ENCODE data around the gene KRT1. TPM values are rescaled to one million over a fixed set of nuclear protein-coding genes. Genes with fewer than 3 reads are reported as not detected.

Gene KRT1
- total RNA-seq, 2 donors from 2014 or later, result 0.83 to 3.1 TPM

DNA sequence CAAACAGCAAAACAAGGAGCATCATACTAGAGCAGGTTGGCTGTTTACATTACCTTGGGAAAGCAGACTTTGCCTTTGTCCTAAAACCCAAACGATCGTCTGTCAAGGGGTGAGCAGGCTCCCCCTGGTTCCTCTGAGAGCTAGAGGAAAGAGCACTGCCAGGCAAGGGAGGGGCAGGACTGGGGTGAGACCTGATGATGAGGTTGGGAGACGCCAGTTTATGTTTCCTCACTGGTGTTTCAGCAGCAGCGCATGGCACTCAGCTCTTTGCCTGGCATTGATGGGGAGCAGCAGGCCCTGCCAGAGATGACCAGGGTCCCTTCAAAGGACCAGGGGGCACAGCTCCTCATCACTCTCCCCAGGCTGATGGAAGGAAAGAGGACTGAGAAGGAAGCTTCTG, 20.3 kb downstream of the KRT1 start:
- Mint-ChIP-seq H3K4me1 (peaks cover 10% of the 10 kb centered on the region), H3K36me3 (ENCODE audit: low read depth) (no peaks in the 10 kb centered on the region), H3K4me3 (no peak overlapping the region), H3K27me3 (peaks cover 63% of the 10 kb centered on the region), H3K27ac (no peak overlapping the region)
- no peak for DNase-seq
- no peak for ATAC-seq
- no peaks in the 10 kb centered on the region for H3K9me3 ChIP-seq (ENCODE audit: control insufficient read depth, low read length, poor library complexity, severe bottlenecking)

DNA sequence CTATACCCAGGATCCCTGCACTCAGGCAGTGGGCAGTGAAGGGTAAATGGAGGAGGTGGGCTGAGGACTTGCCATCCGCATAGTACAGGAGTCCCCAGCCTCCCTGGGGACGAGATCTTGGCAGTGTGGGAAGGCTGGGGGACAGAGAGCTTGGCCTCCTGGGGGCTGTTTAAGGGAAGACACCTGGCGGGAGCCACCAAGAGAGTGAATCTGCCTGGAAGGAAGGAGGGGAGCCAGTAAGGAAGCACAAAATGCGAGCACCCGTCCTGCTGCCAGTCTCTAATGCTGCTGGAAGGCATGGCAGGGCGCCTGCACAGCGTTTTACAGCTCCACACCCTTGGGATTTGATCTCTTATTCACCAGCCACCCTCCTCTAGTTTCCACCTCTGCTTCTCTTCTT, 20.8 kb downstream of the KRT1 start:
- H3K4me3 Mint-ChIP-seq, result no peak overlapping the region
- no peaks in the 10 kb centered on the region for H3K9me3 ChIP-seq (ENCODE audit: control insufficient read depth, low read length, poor library complexity, severe bottlenecking)
- peaks cover 10% of the 10 kb centered on the region for H3K4me1 Mint-ChIP-seq
- no peak overlapping the region for H3K27ac Mint-ChIP-seq
- no peaks in the 10 kb centered on the region for H3K36me3 Mint-ChIP-seq (ENCODE audit: low read depth)
- peaks cover 63% of the 10 kb centered on the region for H3K27me3 Mint-ChIP-seq
- ATAC-seq (no peak), DNase-seq (no peak)

DNA sequence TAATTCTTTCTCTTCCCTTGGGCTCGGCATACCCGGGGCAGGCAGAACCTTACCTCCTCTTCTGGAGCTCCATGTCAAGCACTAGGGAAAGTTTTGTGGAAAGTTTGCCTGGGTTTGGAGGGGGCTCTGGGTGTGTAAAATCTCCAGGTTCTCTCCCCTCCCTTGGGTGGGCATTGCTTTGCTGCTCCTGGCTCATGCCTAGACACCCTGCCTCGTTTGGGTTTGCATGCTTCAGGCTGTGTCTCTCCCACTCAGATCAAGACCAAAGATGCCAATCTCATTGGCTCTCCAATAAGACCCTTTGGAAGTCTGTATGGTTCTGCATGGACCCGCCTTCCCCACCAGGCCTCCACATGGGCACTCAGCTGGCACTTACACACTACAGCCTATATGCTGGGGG, 22.0 kb downstream of the KRT1 start:
- Mint-ChIP-seq H3K4me1 (peaks cover 7% of the 10 kb centered on the region), H3K27me3 (peaks cover 61% of the 10 kb centered on the region), H3K27ac (no peak overlapping the region), H3K4me3 (no peak overlapping the region), H3K36me3 (ENCODE audit: low read depth) (no peaks in the 10 kb centered on the region)
- DNase-seq (no peak), ATAC-seq (no peak)
- H3K9me3 ChIP-seq (ENCODE audit: control insufficient read depth, low read length, poor library complexity, severe bottlenecking), result no peaks in the 10 kb centered on the region

DNA sequence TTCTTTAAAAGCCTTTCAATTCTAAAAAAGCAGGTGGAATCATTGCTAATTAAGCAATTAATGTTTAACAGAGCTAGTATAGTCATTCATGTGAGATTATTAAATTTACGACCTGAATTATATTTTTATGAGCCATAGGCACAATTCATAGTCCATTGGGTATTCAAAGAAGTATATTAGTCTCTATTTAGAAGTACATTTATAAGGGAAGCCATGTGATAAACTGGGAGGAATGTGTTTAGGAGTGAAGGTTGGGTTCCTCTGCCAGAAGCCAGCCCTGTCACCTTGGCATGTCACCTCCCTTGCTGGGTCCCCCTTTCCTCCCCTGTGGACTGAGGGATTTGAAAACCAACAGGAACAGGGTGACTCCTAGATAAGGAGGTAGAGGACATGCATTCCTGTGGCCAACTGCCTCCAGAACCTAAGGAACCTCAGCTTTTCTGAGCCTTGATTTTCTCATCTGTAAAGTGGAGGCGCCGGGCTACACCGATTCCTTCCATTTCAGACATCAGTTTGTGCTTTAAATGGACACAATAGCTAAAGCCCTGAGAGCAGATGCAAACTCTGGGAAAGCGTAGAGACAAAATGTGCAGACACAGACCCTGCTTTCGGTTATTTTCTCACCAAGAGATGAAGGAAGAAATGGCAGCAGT, 22.8 kb downstream of the KRT1 start:
- H3K27ac Mint-ChIP-seq, result no peak overlapping the region
- H3K27me3 Mint-ChIP-seq, result peaks cover 61% of the 10 kb centered on the region
- ATAC-seq (no peak), DNase-seq (no peak)
- H3K4me1 Mint-ChIP-seq, result peaks cover 5% of the 10 kb centered on the region
- H3K9me3 ChIP-seq (ENCODE audit: control insufficient read depth, low read length, poor library complexity, severe bottlenecking), result no peaks in the 10 kb centered on the region
- no peak overlapping the region for H3K4me3 Mint-ChIP-seq
- no peaks in the 10 kb centered on the region for H3K36me3 Mint-ChIP-seq (ENCODE audit: low read depth)

DNA sequence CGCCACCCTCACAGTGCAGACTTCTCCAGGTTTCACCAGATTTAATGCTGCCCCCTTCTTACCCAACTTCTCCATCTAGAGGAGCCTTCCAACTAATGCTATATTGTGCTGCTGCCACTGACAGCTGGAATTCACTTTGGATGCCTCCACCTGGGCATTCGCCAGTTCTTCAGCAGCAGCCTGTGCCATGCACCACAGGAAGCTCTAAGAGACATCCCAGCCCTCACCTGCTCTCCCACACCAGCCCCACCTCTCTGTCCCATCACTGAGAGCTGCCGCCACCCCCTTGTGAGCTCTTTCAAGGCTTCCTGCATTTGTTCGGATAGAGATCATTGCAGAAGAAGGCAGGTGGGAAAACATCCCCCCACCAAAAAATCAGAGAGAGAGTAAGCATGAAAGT, 23.6 kb downstream of the KRT1 start:
- peaks cover 3% of the 10 kb centered on the region for H3K4me1 Mint-ChIP-seq
- no peak overlapping the region for H3K4me3 Mint-ChIP-seq
- DNase-seq, result no peak
- no peaks in the 10 kb centered on the region for H3K36me3 Mint-ChIP-seq (ENCODE audit: low read depth)
- H3K9me3 ChIP-seq (ENCODE audit: control insufficient read depth, low read length, poor library complexity, severe bottlenecking), result no peaks in the 10 kb centered on the region
- H3K27ac Mint-ChIP-seq, result peak overlapping the region; percentile 24
- peaks cover 56% of the 10 kb centered on the region for H3K27me3 Mint-ChIP-seq
- no peak for ATAC-seq

DNA sequence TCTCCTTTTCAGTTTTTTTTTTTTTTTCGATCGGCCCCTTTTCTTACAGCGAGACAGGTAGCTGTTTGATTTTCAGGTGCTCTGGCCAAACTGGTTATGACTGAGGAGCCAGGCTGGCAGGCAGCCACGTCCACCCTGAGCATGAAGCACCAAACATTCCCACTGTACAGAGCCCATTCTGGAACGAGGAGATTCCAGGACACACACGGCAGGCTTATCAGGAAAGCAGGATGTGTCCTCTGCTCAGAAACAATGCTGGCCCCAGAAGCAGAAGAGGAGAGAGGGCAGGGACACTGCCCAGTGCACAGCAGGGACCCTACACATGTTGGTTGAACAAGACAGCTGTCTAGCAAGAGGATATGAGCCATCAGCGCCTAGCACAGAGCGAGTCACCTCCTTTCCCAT, 24.5 kb downstream of the KRT1 start:
- no peak overlapping the region for H3K27ac Mint-ChIP-seq
- H3K27me3 Mint-ChIP-seq, result peaks cover 56% of the 10 kb centered on the region

DNA sequence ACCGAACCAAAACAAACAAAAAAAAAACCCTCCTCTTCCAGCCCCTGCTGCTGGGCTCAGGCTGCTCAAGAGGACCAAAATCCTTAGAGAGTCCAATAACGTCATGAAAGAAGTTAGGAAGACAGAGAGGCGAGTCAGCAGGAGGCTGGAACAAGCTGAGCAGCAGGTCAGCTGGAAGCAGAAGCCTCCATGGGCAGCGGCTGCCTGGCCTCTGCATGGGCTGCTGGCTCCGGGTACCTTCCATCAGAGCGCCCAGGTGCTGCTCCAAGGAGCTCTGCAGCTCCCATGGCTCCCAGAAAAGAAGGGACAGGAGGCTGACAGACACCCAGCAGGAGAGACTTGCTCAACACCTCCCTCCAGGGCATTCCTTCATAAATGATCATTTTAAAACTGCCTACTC, 25.0 kb downstream of the KRT1 start:
- H3K4me3 Mint-ChIP-seq, result no peak overlapping the region
- peaks cover 61% of the 10 kb centered on the region for H3K27me3 Mint-ChIP-seq
- no peak overlapping the region for H3K27ac Mint-ChIP-seq
- no peaks in the 10 kb centered on the region for H3K9me3 ChIP-seq (ENCODE audit: control insufficient read depth, low read length, poor library complexity, severe bottlenecking)
- H3K4me1 Mint-ChIP-seq, result peaks cover 3% of the 10 kb centered on the region
- DNase-seq, result no peak
- no peak for ATAC-seq
- no peaks in the 10 kb centered on the region for H3K36me3 Mint-ChIP-seq (ENCODE audit: low read depth)

More for the DNA sequence above, 24.5 kb downstream of the KRT1 start:
- ATAC-seq, result no peak
- Mint-ChIP-seq H3K4me1 (peaks cover 3% of the 10 kb centered on the region), H3K4me3 (no peak overlapping the region), H3K36me3 (ENCODE audit: low read depth) (no peaks in the 10 kb centered on the region)
- H3K9me3 ChIP-seq (ENCODE audit: control insufficient read depth, low read length, poor library complexity, severe bottlenecking), result no peaks in the 10 kb centered on the region
- DNase-seq, result no peak

DNA sequence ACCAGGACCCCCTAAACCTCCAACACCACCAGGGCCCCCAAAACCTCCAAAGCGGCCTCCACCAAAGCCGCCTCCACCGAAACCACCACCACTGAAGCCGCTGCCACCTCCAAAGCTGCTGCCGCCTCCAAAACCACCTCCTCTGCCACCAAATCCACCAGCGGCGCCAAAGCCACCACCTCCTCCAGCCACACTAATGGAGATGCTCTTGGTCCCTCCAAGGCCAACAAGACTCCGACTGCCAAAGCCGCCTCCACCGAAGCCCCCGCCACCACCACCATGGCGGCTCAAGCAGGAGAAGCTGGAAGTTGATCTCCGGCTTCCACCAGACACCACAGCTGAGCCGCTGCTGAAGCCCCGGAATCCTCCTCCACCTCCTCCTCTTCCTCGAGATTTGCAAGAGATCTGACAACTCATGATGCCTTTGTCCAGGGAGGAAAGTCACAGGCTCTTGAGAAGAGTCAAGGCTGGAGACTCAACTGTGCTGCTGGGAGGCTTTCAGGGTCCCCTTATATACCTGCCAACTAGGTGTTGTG, 28.4 kb downstream of the KRT1 start, which contains the start of gene KRT2:
Gene KRT2 (minus strand): TSS at position 486 of the 536 bp plus-strand sequence. CDS start 69 bp downstream, at position 417.
- H3K27ac Mint-ChIP-seq, result no peak within 1 kb of the TSS
- H3K27me3 Mint-ChIP-seq, result peaks cover 36% of the 10 kb centered on the region
- H3K4me1 Mint-ChIP-seq, result peaks cover 19% of the 10 kb centered on the region
- no peak within 1 kb of the TSS for H3K4me3 Mint-ChIP-seq
- H3K36me3 Mint-ChIP-seq (ENCODE audit: low read depth), result peaks cover 3% of the 10 kb centered on the region
- DNase-seq (no peak), ATAC-seq (no peak)
- H3K9me3 ChIP-seq (ENCODE audit: control insufficient read depth, low read length, poor library complexity, severe bottlenecking), result no peaks in the 10 kb centered on the region

DNA sequence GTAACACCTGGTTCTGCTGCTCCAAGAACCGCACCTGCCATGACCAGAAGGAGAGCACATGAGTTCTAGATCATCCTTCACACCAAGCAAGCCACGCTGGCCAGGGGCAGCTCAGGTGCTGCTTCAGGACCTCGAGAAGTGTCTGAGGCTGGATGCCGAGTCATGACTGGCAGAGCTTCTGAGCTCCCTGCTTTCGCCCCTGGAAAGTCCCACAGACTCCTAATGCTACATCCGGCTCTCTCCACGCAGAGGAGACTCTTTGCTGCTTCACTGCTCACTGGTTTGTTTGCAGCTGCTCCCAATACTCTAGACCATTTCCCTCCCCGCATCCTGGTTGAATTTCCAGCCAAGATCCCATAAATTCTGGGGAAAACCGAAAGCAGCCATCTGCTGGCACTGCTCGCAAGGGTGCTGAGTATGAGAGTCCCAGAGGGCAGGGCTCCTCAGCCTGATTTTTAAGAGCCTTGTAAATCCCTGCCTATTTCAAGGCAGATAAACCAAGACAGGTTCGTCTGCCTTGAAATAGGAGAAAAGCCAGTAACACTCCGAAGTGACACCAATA, 29.6 kb downstream of the KRT1 start:
- Mint-ChIP-seq H3K27ac (no peak overlapping the region), H3K36me3 (ENCODE audit: low read depth) (peaks cover 3% of the 10 kb centered on the region), H3K27me3 (peaks cover 29% of the 10 kb centered on the region), H3K4me1 (peaks cover 30% of the 10 kb centered on the region), H3K4me3 (no peak overlapping the region)
- DNase-seq (no peak), ATAC-seq (no peak)
- no peaks in the 10 kb centered on the region for H3K9me3 ChIP-seq (ENCODE audit: control insufficient read depth, low read length, poor library complexity, severe bottlenecking)

DNA sequence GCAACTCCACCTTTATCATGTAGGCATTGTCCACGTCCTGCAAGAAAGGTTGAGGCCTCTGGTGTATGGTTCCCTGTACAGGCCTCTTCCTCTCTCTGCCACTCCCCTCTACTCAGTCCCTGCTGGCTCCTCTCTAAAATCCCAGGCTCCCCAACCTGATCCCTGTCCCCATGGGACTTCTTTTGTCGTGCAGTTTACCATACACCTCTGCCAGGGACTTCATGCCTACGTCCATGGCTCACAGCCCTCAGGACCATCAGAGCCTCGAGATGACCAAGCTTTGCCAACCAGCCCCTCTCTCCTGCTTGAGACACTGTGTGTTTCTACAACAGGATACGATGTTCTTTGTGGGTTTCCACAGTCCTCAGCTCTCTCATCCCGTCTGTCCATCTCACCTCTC, 31.1 kb downstream of the KRT1 start:
- H3K4me1 Mint-ChIP-seq, result peaks cover 35% of the 10 kb centered on the region
- H3K9me3 ChIP-seq (ENCODE audit: control insufficient read depth, low read length, poor library complexity, severe bottlenecking), result no peaks in the 10 kb centered on the region
- no peak overlapping the region for H3K4me3 Mint-ChIP-seq
- ATAC-seq (no peak), DNase-seq (no peak)
- H3K27me3 Mint-ChIP-seq, result peaks cover 19% of the 10 kb centered on the region
- peaks cover 3% of the 10 kb centered on the region for H3K36me3 Mint-ChIP-seq (ENCODE audit: low read depth)
- H3K27ac Mint-ChIP-seq, result no peak overlapping the region

DNA sequence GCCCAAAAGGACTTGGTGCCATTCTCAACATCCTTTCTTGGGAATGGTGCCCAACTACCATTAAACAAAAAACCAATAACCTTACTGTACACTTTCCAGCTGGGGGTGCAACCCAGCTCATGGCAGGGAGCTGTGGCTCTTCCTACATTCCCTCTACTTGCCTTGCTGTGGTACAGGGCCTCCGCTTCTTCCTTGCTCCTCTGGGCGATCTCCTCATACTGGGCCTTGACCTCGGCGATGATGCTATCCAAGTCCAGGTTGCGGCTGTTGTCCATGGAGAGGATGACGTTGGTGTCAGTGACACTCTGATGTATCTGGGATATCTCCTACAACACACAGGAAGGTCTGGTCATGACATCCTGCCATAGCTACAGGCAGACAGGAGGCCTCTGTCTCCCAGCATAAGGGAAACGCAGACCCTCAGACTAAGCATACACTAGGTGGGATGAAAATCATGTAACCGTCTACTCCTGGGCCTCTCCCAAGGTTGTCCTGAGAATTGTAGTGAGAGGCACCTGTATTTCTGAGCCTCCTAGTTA, 32.1 kb downstream of the KRT1 start:
- H3K9me3 ChIP-seq (ENCODE audit: control insufficient read depth, low read length, poor library complexity, severe bottlenecking), result no peaks in the 10 kb centered on the region
- Mint-ChIP-seq H3K4me3 (no peak overlapping the region), H3K4me1 (peaks cover 35% of the 10 kb centered on the region), H3K27me3 (peaks cover 13% of the 10 kb centered on the region), H3K36me3 (ENCODE audit: low read depth) (peaks cover 3% of the 10 kb centered on the region), H3K27ac (no peak overlapping the region)
- no peak for ATAC-seq
- no peak for DNase-seq

DNA sequence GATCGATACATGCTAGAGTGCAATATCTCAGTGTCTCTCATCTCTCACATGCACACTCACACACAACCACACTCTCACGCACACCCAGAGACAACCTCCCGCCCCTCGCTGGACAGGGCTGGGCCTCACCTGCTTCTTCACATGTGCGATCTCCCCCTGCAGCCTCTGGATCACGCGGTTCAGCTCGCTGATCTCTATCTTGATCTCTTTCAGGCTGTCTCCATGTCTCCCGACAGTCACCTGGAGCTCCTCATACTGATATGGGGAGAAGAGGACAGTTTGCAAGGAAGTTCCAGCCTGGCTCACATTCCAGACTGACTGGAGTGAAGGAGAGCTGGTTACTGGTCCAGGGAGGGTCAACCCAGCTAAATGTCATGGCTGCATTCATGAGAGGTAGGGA, 32.6 kb downstream of the KRT1 start:
- H3K36me3 Mint-ChIP-seq (ENCODE audit: low read depth), result peaks cover 3% of the 10 kb centered on the region
- ATAC-seq, result no peak
- no peak for DNase-seq
- no peaks in the 10 kb centered on the region for H3K9me3 ChIP-seq (ENCODE audit: control insufficient read depth, low read length, poor library complexity, severe bottlenecking)
- H3K4me1 Mint-ChIP-seq, result peaks cover 35% of the 10 kb centered on the region
- no peak overlapping the region for H3K4me3 Mint-ChIP-seq
- H3K27me3 Mint-ChIP-seq, result peaks cover 9% of the 10 kb centered on the region
- H3K27ac Mint-ChIP-seq, result no peak overlapping the region

DNA sequence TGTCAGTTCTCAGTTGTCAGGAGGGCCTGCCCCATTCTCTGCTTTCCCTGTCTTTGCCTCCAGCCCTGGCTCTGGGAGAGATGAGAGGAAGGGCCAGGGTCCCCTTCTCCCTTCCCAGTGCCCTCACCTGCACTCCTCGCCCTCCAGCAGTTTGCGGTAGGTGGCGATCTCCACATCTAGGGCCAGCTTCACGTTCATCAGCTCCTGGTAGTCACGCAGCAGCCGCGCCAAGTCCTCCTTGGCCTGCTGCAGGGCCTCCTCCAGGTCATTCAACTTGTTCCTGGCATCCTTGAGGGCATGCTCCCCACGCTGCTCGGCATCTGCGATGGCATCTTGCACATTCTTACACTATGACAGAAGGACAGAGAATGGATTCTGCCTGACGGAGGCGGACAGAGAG, 33.6 kb downstream of the KRT1 start:
- Mint-ChIP-seq H3K4me1 (peaks cover 41% of the 10 kb centered on the region), H3K27ac (peak overlapping the region; percentile 56), H3K4me3 (peak overlapping the region; percentile 43), H3K36me3 (ENCODE audit: low read depth) (peaks cover 5% of the 10 kb centered on the region), H3K27me3 (peaks cover 6% of the 10 kb centered on the region)
- no peaks in the 10 kb centered on the region for H3K9me3 ChIP-seq (ENCODE audit: control insufficient read depth, low read length, poor library complexity, severe bottlenecking)
- ATAC-seq (no peak), DNase-seq (no peak)
